Neuron (in vitro differentiated cells): ENCODE data around the gene QRSL1.
"Not testable (repeated sequence)": the region's sequence is repeated elsewhere in the genome, so short reads cannot be mapped to it uniquely, and the experiment has no call there.

ENCODE experiments used
- H2AFZ ChIP-seq: one replicate; pipeline ENCODE4 v1.6.1; 2013; ENCODE audit warnings: low read depth, mild to moderate bottlenecking, inconsistent platforms, low read length, moderate library complexity
- H3K27me3 ChIP-seq: one replicate; pipeline ENCODE4 v1.6.1; 2013; ENCODE audit warnings: low read length; ENCODE audit not compliant: insufficient read depth
- H3K36me3 ChIP-seq: one replicate; pipeline ENCODE4 v1.6.1; 2013; ENCODE audit warnings: low read length; ENCODE audit not compliant: insufficient read depth
- H3K4me1 ChIP-seq: one replicate; pipeline ENCODE4 v1.6.1; 2013; ENCODE audit warnings: low read length; ENCODE audit not compliant: insufficient read depth
- H3K4me3 ChIP-seq: 2 replicates; pipeline ENCODE4 v1.5.1; 2013; ENCODE audit warnings: mild to moderate bottlenecking, low read length, moderate library complexity
- H3K9me3 ChIP-seq: one replicate; pipeline ENCODE4 v1.6.1; 2013; ENCODE audit warnings: low read length

QRSL1 gene

DNA sequence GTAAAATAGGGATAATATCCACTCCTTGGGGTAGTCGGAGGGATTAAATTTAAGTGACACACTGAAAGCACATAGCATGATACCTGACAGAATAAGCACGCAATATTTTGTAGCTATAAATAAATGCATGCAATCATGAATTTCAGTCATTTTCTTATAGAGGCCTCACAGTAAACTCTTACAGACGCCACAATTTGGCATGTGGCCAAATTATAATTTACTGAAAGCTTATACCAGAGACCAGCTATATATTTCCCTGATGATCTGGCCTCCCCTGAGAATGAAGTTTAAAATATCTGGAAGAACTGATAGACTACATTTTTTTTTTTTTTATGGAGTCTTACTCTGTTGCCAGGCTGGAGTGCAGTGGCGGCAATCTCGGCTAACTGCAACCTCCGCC lies 40.9 kb downstream of the QRSL1 start:
- Histone ChIP-seq H3K4me1 (no peaks in the 10 kb centered on the region), H3K27me3 (no peaks in the 10 kb centered on the region), H3K4me3 (no peak overlapping the region), H2AFZ (no peak overlapping the region), H3K36me3 (peaks cover 4% of the 10 kb centered on the region), H3K9me3 (no peaks in the 10 kb centered on the region)

DNA sequence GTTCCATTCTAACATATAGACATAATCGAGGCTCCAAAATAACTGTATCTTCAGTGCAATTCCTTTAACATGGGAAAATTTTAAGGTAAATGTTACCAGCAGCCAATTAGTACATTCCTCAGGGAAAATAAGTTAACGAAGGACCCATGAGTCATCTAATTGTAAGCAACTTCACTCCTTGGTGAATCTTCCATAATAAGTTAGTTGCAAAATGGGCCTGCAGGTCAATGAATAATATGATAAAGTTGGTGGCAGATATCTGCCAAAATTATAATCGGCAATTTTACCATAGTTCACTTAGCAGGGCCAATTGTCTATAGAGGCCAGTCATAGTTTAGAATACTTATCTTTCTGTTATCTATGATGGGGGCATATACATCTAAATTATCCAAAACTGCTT lies 42.3 kb downstream of the QRSL1 start:
- no peak overlapping the region for H3K4me3 ChIP-seq
- no peak overlapping the region for H2AFZ ChIP-seq
- no peaks in the 10 kb centered on the region for H3K4me1 ChIP-seq
- H3K36me3 ChIP-seq = no peaks in the 10 kb centered on the region
- H3K9me3 ChIP-seq = no peaks in the 10 kb centered on the region
- no peaks in the 10 kb centered on the region for H3K27me3 ChIP-seq

DNA sequence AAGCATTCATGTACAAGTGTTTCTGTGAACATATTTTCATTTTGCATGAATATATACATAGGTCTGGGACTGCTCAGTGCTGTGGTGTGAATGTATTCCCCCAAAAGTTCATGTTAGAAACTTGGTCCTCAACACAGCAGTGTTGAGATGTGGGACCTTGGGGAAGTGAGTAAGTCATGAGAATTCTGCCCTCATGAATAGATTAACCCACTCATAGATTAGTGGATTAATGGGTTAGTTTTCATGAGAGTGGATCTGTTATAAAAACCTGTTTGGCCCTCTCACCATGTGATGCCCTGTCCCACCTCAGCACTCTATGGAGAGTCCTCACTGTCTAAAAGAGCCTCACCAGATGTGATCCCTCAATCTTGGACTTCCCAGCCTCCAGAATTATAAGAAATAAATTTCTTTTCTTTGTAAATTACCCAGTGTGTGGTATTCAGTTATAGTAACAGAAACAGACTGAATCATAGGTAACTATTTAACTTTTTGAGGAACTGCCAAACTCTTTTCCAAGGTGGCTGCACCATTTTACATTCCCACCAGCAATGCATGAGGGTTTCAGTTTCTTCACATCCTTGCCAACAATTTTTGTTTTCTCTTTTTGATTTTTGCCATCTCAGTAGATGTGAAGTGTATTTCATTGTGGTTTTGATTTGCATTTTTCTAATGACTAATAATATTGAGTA lies 45.3 kb downstream of the QRSL1 start:
- H2AFZ ChIP-seq = no peak overlapping the region
- no peaks in the 10 kb centered on the region for H3K36me3 ChIP-seq
- H3K9me3 ChIP-seq = no peaks in the 10 kb centered on the region
- H3K4me3 ChIP-seq = no peak overlapping the region
- H3K4me1 ChIP-seq = no peaks in the 10 kb centered on the region
- no peaks in the 10 kb centered on the region for H3K27me3 ChIP-seq

DNA sequence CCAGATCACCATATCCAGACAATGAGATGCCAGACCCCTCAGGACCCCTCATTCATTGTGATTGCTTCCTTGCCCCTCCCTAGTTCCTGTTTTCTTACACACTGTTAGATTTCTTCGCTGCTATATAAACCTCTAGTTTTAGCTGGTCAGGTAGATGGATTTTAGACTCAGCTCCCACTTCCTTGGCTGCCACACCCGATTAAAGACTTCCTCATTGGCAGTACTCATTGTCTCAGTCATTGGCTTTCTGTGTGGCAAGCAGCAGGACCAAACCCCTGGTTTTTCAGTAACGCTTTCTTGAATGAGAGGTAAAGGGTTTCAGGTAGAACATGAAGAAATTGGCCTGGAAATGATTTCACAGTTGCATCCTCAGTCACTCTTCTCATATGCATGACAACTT lies 47.9 kb downstream of the QRSL1 start:
- no peaks in the 10 kb centered on the region for H3K27me3 ChIP-seq
- H3K9me3 ChIP-seq = no peaks in the 10 kb centered on the region
- no peak overlapping the region for H2AFZ ChIP-seq
- H3K36me3 ChIP-seq = no peaks in the 10 kb centered on the region
- H3K4me3 ChIP-seq = no peak overlapping the region
- H3K4me1 ChIP-seq = no peaks in the 10 kb centered on the region

DNA sequence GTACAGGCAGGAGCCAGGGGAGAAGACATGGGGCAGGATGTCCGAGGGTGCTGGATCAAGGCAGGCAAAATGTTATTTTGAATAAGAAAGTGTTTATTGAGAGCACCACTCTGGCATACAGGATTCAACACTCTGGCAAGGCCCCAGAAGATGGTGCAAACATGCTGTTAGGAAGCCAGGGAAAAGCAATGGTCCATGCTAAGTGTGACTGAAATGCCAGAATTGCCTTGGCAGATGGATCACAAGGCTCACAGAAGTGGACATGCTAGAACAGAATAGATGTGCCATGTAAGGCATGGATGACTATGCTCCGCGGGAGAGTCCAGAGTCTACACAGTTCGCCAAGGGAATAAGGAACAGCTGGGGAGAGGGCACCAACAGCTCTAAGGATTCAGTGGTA lies 54.6 kb downstream of the QRSL1 start:
- no peaks in the 10 kb centered on the region for H3K27me3 ChIP-seq

DNA sequence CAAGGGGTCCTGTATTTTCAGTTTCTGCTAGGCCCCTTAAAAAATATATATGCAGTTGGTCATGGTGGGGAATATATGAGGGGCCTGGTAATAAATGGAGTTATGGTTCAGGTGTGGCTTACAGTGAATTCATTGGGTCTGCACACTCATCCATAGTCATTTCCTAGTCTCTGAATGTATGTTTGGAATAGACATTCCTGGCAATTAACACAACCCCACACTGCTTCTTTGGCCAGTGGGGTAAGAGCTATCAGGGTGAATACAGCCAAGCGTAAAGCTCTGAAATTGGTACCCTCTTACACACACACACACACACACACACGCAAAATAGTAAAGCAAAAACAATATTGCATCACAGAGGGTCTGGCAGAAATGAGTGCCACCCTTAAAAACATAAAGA lies 56.5 kb downstream of the QRSL1 start:
- H3K4me3 ChIP-seq = no peak overlapping the region
- H3K4me1 ChIP-seq = no peaks in the 10 kb centered on the region
- no peak overlapping the region for H2AFZ ChIP-seq
- H3K9me3 ChIP-seq = no peaks in the 10 kb centered on the region
- no peaks in the 10 kb centered on the region for H3K36me3 ChIP-seq
- no peaks in the 10 kb centered on the region for H3K27me3 ChIP-seq

More for the DNA sequence above, 54.6 kb downstream of the QRSL1 start:
- H3K36me3 ChIP-seq = no peaks in the 10 kb centered on the region
- H3K4me3 ChIP-seq = no peak overlapping the region
- H3K9me3 ChIP-seq = no peaks in the 10 kb centered on the region
- H3K4me1 ChIP-seq = no peaks in the 10 kb centered on the region
- H2AFZ ChIP-seq = no peak overlapping the region

DNA sequence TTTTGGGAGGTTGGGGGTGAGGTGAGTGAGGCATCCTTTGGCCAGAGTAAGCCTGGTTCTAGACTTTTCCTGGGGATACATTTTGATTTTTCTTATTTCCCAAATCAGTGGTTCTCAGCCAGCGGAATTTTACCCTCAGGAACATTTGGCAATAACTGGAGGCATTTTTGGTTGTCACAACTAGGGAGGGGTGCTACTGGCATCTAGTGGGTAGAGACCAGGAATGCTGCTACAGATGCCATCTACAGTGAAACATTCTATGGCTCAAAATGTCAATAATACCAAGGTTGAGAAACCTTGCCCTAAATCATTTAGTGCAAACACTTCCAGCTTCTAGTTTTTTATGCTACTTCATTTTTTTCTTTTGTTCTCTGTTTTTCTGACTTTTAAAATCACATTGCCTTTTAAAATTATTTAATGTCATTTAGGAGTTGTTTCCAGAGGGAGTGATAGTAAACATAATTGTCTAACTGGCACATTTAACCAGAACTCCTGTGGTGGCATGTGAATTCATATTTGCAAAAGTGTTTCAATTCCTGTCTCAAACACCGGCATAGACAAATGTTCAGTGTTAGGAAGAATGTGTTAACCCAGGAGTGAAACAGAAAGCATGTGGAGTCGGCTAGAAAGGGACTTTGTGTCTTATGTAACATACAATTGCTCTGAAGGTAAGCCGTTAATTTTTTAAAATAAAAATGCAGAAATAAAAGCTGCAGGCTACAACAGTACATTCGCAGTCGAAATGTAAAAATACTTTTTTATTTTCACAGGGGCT lies 59.0 kb downstream of the QRSL1 start:
- no peaks in the 10 kb centered on the region for H3K27me3 ChIP-seq
- H2AFZ ChIP-seq = no peak overlapping the region
- no peaks in the 10 kb centered on the region for H3K9me3 ChIP-seq
- H3K4me3 ChIP-seq = no peak overlapping the region
- no peaks in the 10 kb centered on the region for H3K36me3 ChIP-seq
- H3K4me1 ChIP-seq = peaks cover 16% of the 10 kb centered on the region

DNA sequence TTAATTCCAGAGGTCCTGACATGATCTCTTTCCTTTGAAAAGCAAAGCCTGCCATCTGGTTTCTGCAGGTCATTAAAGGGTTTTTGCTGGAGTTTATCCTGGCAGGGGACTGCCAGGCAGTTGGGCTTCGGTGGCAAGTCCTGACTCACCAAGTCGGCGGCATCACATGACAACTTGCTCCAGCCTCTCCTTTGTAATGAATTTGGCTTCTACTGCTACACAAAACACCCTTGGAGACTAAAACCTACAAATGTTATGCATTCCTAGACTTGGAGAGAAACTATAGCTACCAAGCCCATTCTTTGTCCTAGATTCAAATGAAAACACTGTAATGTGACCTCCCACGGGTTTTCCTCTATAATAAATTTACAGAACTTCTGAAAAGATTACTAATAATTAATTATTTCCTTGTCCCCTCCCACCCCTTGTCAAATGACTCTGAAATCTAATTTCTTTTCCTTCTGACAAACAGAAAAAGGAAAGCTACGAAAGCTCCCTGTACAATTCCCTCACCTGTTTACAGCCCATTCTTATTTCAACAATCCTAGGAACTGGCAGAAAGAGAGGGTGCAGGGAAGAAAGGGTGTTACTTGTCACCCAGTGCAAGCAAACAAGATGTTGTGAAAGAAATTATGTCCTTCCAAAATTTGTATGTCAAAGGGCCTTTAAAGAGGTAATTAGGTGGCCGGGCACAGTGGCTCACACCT lies 62.9 kb downstream of the QRSL1 start:
- H3K27me3 ChIP-seq = peaks cover 4% of the 10 kb centered on the region
- H3K4me1 ChIP-seq = peaks cover 16% of the 10 kb centered on the region
- H3K36me3 ChIP-seq = no peaks in the 10 kb centered on the region
- H2AFZ ChIP-seq = no peak overlapping the region
- H3K4me3 ChIP-seq = no peak overlapping the region
- no peaks in the 10 kb centered on the region for H3K9me3 ChIP-seq

DNA sequence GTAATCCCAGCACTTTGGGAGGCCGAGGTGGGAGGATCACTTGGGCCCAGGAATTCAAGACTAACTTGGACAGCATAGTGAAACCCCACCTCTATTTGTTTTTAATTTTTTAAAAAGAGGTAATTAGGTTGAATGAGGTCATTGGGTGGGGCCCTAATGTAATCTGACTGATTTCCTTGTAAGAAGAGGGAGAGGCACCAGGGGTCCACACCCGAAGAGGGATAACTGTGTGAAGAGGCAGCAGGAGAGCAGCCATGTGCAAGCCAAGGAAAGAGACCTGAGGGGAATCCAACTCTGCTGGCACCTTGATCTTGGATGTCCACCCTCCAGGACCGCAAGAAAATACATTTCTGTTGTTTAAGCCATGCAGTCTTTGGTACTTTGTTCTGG lies 63.4 kb downstream of the QRSL1 start:
- peaks cover 16% of the 10 kb centered on the region for H3K4me1 ChIP-seq
- peaks cover 4% of the 10 kb centered on the region for H3K27me3 ChIP-seq
- no peaks in the 10 kb centered on the region for H3K36me3 ChIP-seq
- no peak overlapping the region for H2AFZ ChIP-seq
- H3K9me3 ChIP-seq = no peaks in the 10 kb centered on the region
- no peak overlapping the region for H3K4me3 ChIP-seq

DNA sequence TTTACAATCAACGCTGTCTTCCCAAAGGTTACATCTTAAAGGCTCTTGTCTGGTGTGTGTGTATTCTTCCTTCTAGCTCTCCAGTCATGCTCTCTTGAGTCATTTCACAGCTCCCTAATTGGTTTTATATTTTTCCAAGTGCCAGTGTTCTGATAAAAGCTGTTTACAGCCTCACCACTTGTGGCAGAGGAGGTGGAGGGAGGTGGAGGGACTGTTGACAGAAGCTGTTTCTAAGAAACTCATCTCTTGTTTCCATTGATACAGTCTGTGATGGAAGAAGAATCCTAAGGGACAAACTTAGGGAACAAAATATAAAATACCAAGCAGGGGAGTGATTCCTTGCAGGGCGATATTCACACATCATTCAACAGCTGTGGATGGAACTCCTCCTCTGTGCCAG lies 64.0 kb downstream of the QRSL1 start:
- Histone ChIP-seq H3K4me1 (peaks cover 16% of the 10 kb centered on the region), H2AFZ (no peak overlapping the region), H3K36me3 (no peaks in the 10 kb centered on the region), H3K4me3 (no peak overlapping the region), H3K27me3 (peaks cover 4% of the 10 kb centered on the region), H3K9me3 (no peaks in the 10 kb centered on the region)

DNA sequence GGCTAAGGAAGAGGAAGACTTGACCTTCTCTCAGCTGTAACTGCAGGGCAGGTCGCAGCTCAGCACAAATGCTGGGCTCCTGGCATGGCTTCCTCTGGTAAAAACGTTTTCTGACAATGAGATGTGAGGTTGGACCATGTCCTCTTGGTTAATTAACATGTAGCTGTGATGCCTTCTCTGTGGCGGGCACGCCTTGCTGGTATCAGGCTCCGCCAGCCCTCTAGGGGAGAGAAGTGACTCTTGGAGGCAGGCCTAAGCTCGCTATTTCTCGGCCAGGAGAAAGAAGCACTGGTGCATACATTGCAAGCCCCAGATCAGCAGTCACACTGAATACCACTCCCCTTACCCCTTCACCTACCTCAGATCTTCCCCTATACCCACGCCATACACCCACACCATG lies 65.0 kb downstream of the QRSL1 start:
- Histone ChIP-seq H3K4me3 (no peak overlapping the region), H2AFZ (no peak overlapping the region), H3K36me3 (no peaks in the 10 kb centered on the region), H3K27me3 (peaks cover 4% of the 10 kb centered on the region), H3K9me3 (no peaks in the 10 kb centered on the region), H3K4me1 (peaks cover 16% of the 10 kb centered on the region)

DNA sequence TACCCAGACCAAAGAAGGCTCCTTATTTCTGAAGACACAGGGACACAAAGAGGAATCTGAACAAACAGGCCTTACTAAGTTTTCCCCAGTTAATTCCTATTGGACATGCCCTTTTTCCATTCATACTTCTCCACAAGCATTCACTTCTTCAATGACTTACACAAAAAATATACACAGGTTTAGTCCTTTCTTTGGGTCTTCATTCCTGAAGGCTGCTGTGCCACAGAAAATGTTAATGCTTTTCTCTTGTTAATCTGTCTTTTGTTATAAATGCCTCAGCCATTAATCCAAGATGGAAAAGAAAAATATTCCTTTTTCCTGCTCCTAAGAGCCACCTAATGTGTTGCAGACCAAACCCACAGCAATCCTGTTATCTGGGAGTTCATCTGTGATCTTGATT lies 71.2 kb downstream of the QRSL1 start:
- Histone ChIP-seq H3K36me3 (no peaks in the 10 kb centered on the region), H3K4me3 (no peak overlapping the region), H3K4me1 (no peaks in the 10 kb centered on the region), H3K9me3 (no peaks in the 10 kb centered on the region), H2AFZ (no peak overlapping the region), H3K27me3 (no peaks in the 10 kb centered on the region)

DNA sequence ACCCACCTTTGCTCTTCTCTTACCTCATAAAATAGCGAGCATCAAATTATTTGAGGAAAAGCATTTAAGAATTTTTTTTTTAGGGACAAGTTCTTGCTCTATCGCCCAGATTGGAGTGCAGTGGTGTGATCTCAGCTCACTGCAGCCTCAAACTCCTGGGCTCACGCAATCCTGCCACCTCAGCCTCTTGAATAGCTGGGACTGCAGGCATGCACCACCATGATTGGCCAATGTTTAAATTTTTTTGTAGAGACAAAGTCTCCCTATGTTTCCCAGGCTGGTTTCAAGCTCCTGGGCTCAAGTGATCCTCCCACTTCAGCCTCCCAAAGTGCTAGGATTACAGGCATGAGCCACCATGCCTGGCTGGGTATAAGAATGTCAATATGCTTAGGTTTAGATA lies 71.8 kb downstream of the QRSL1 start:
- H3K36me3 ChIP-seq, H3K27me3 ChIP-seq, H3K4me1 ChIP-seq, H3K4me3 ChIP-seq, H2AFZ ChIP-seq, H3K9me3 ChIP-seq: not testable (repeated sequence)
